Measurements from ENCODE around the gene MMP24.

Gene MMP24

DNA sequence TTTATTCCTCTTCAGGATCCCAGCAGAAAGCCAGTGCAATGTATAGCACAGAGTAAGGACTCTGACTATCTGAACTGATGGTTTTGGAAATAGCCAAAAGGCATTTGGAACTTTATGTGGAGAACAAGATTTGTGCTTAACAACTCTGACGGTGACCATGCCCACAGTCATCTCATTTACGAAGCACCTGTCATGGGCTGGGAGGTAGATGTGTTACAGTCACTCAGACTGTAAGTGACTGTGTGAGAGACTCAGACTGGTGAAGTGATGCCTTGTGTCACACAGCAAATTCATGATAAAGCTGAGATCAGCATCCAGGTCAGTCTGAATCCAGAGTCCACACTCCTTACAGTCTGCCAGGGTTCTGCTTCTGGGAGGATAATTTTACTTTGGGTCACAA lies 89.6 kb downstream of the MMP24 start:
- DNase-seq, result no peak

GRCh38 chr20:35317416-35318210 lies 91.1 kb downstream of the MMP24 start:
- DNase-seq, result no peak

DNA sequence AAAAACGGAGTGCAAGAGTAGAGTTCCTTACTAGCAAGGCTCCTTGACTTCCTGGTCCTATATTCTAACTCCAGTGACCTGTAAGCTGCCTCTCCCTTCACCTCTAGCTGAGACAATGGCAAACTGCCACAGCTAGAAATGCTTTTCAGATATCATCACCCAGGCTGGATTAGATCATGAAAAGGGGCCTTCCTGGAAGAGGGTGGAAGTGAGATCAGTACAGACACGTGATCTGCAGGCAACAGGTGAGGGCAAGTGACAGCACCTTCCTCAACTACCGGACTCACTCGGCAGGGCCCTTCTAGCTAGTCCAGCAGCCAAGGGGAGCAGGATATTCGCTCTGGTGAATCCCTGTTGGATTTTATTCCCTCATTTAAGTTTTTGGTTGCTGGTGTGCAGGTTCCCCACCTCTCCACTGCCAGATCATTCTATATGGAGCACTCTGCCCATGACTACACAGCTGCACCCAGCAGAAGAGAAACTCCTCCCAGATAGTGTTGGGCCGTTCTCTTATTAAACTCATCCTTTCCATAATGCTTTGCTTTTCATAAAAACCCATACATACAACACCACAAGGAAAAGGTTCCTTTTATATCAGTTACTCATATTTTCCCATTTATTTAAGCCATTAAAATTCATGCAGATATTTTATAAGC lies 92.1 kb downstream of the MMP24 start:
- peak; percentile 26 for DNase-seq

DNA sequence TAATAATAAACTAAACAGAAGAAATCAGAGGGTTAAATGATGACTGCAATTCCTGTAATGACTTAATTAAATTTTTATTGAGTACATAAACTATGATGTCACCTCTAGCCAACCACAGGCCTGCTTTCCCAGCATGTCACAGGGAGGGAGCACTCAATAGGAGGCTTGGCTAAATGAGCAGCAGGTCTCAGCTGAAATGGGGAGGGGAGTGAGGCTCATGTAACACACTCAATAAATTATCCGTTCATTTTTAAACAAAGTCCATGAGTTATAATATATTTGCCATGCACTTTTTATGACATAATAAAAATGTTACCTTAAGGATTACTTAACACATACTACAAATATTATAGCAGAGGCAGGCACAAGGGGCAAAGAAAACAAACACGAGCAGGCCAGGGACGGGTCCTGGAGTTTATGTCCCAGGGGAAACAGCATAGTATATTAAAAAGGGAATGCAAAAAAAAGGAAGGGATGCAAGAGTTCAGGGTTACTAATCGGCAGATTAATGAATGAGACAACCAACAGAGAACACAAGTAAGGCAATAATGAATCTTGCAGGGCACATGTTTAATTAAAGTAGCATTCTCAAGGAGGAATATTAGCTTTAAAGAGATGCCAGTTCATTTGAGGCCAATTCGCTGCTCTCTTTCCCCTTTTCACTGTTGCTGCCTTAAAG lies 92.8 kb downstream of the MMP24 start:
- DNase-seq, result peak; percentile 44

DNA sequence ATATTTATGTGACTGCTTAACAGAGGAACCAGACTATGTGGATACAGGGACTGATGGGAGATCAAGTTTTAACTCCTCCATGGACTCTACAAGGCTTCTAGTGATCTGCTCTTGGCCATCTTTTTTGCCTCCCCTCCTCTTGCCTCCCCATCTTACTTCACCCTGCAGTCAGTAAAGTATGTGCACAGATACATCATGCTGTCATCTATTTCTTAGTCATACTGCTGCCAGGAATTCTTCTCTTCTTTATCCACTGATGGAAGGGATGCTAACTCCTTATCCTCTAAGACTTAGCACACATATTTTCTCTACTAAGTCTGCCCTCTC lies 93.3 kb downstream of the MMP24 start:
- no peak for DNase-seq

DNA sequence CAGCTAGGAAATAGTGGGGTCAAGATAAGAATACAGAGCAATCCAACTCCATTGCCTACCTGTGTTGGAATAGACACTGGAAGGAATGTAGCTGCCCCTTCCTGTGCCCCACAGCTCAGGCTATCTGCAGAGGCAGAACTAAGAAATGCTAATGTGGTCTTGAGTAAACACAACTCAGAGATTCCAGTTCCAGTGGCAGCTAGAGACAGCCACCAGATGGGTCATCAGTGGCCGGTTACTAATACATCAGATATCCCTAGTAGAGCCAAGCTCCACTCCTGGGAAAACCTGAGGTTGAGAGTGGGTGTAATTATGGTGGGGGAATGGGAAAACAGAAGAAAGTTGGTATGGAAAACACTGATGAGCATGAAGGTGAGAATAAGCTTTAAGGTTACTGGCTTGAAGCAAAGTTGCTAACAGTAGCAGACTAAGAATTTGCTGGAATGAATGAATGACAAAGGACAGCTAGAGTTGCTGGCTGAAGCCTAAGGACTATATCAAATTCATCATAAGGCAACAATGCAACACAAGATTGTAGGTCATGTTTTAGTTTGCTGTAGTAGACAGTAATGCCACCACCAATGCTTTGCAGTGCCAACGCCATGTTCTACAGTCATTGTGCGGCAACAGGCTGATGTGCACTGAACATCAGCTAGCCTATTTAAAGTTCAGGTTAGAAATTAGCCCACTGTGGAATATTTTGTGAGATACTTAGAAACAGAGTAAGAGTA lies 94.1 kb downstream of the MMP24 start:
- no peak for DNase-seq

GRCh38 chr20:35325401-35325800 lies 98.9 kb downstream of the MMP24 start:
- no peak for DNase-seq

DNA sequence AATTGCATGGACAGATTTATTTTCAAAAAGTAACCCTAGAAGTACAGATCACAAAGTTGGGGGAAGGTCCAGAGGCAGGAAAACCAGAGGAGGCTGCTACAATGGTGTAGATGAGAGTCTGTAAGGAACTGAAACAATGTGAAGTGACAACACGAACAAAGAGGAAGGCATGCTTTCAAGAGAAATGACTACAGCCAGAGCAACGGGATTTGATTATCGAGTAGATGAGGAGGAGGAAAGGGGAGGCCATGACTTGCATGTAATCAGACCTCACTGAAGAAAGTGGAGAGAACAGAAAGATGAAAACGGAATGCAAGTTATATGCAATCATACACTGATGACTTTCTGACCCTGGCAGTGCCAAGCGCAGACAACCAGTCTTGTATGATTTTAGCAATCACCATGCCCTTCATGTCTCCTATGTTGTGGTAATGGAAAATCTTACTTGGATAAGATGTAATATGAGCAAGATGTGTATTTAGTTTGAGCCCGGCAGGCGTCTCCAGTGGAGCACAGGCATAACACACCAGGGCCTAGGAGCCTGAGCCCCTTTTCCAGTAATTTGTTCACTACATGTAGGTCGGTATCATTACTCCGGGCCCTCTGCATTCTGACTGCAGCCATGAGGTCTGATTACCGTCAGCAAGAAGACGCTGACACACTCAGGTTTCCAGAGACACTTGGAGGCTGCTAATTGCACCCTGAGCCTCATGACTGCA lies 99.7 kb downstream of the MMP24 start:
- no peak for DNase-seq
